GM12875 (cell line): ENCODE results near the gene RASL10B.

ENCODE experiments used
- H3K4me3 ChIP-seq: one replicate; pipeline ENCODE4 v1.5.1; 2011; ENCODE audit warnings: low read depth, low read length, control low read depth
- CTCF ChIP-seq: IDR thresholded peaks from 2 replicates; pipeline ENCODE4 v1.5.1; 2011; ENCODE audit warnings: low read depth, mild to moderate bottlenecking, control low read depth, inconsistent platforms, low read length, moderate library complexity, borderline replicate concordance; ENCODE audit not compliant: insufficient read depth

Gene RASL10B

DNA sequence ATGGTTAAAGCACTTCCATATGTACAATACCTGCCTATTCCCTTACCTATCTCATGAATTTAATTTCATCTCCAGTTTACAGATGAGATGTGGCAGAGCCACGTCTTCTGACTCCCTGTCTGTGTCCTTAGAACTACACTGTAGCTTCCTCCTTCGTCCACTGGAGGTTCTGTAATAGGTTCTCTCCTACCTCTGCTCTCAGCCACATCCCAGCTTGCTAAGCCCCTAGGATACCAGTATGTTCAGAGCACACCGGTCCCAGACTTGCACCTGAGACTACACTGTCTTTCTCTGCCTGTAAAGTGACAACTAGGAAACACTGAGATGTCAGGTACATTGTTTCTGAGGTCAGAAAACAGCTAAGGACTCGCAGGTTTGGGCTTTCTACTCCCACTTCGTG, 3.8 kb upstream of the RASL10B start:
- no peak for TF ChIP-seq CTCF
- no peak overlapping the region for H3K4me3 ChIP-seq

- TF ChIP-seq CTCF = no peak
- H3K4me3 ChIP-seq = no peak overlapping the region
Observed at GRCh38 chr17:35728551-35728950, 2.9 kb upstream of the RASL10B start.

DNA sequence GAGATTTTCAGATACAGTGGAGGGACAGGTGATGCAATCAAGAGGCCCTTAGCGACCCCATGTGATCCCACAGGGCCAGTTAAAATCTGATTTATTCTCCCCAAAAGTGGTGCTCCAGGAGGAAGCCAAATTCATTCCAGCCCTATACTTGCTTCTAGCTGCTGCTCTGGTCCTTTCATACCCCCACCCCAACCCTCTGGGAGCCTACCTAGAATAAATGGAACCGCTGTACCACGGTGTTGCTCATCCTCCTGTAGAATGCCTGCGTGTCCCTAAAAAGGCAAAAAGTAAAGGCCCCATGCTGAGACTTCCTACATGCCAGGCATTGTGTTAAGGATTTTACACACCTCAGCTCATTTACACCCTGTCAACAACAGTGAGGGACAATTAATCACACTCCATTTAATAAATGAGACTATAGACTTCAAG, 2.0 kb upstream of the RASL10B start:
- no peak for TF ChIP-seq CTCF
- no peak overlapping the region for H3K4me3 ChIP-seq

DNA sequence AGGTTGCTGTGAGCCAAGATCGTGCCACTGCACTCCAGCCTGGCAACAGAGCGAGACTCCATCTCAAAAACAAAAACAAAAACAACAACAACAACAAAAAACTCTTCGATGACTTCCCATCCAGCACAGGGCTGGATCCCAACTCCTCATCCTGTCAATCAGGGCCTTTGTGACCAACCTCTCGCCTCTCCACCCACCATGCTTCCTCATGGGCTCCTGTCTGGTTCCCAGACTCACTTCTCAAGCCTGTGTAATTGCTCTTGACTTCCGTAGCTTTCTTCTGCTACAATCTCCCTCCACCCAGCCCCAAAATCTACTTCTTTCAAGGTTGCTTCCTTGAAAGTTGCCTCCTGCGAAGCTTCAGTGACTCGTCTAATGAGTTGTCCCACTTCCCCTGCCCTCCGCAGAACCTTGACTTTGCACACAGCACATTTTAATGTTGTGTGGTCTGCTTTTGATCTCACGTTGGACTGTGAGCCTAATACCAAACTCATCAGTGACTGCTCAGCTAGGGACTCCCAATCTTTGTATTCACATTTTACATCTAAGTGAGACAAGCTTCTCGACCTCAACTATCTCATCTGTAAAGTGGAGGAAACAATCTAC, 936 bp upstream of the RASL10B start:
- no peak overlapping the region for H3K4me3 ChIP-seq

DNA sequence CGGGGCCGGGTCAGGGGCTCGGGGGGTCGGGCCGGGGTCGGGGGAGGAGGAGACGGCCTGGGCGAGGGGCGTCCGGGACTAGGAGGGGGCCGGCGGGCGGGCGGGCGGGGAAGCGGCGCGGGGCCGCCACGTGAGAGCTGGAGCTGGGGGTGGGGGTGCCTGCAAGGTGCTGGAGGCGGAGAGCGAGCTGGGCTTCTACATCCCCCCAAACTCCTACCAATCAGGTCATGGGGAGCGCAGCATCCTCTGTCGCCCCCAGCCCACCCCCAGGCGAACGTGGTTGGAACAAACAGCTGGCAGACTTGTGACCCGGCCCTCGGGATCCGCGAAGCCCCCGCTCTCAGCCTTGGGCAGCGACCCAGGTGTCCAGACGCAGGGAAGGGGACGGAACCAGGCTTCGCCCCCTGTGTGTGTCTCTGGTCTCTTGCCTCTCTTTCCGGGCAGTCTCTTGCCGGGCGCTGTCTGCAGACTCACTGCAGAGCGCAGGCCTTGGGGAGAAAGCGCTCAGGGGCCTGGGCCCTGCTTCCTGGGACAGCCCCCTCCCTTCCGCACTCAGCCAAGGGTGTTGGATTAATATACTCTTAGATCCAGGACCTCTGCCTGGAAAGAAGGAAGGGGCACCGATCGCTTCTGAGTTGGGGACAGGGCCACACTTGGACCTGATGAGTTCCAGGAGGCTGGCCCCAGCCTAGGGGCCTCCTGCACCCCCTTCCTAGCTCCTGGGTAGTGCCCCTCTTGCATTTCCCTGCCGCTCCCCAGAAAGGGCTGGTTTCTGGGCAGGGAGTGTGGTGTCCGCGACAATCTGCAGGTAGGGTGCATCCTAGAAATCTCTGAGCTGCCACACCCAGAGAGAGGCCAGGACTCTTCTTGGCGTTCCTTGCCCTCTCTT, 722 bp downstream of the RASL10B start:
- TF ChIP-seq CTCF = no peak
- no peak overlapping the region for H3K4me3 ChIP-seq

More for the DNA sequence above, 936 bp upstream of the RASL10B start:
- TF ChIP-seq CTCF = no peak

DNA sequence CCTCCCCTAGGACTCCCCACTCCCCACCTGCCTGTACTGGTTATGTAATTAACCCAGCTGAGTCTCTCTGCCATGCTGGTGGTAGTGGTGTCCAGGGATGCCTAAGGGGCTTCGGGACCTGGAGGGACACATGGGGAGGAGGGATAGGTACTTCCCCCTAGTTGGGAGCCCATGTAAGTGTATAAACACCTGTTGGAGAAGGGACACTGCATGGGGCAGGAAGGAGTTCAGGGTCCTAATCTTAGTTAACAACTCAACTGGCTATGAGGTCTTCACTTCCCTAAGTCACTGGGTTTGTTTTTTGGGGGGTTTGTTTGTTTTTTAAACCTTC, 1.3 kb downstream of the RASL10B start:
- H3K4me3 ChIP-seq = no peak overlapping the region

More for the DNA sequence above, 1.3 kb downstream of the RASL10B start:
- TF ChIP-seq CTCF = no peak
